T-cell (primary cell): ENCODE data around the gene ISOC2. TPM values are rescaled to one million over a fixed set of nuclear protein-coding genes. Genes with fewer than 3 reads are reported as not detected.

Source experiments
- ATAC-seq, 4 experiments: fragments of 200-7000 bp in 3 of 4; fragments of 150-1000 bp in 1 of 4; cut with Tn5 transposase; replicated peaks in 1 of 4; 1 replicate in 3 of 4; 2 replicates in 1 of 4; pipeline ENCODE4 v1.10.0; 2021; ENCODE audit warnings: moderate library complexity in 3 of 4, mild to moderate bottlenecking in 2 of 4, moderate number of reproducible peaks in 1 of 4
- CTCF ChIA-PET, 2 donors: fragments of 300-600 bp; sonication (Branson Sonifier 250); formaldehyde crosslinking; loops; one replicate each; lab custom pipeline; 2022; ENCODE audit warnings: antibody characterized with exemption in 2 of 2; lab: Charles Lee
- POLR2A ChIA-PET, 2 donors: fragments of 300-600 bp; sonication (Branson Sonifier 250); formaldehyde crosslinking; loops; one replicate each; lab custom pipeline; 2022; ENCODE audit warnings: antibody characterized with exemption in 2 of 2; lab: Charles Lee
- DNase-seq, 35 experiments: peaks; one replicate each; pipeline versions ENCODE4 v3.0.0 to v3.0.0-alpha.2; 2013 to 2023
- H3K27ac ChIP-seq: one replicate; pipeline ENCODE4 v1.5.1; 2013; ENCODE audit warnings: low read length
- H3K27me3 ChIP-seq, 2 experiments: replicated peaks in 1 of 2; 1 replicate in 1 of 2; 2 replicates in 1 of 2; pipeline versions ENCODE4 v1.6.1 to v1.7.0; 2013; ENCODE audit warnings: low read length in 1 of 2, mixed read lengths in 1 of 2; ENCODE audit not compliant: control insufficient read depth in 2 of 2, insufficient read depth in 2 of 2; ENCODE audit errors: extremely low read depth in 1 of 2
- H3K36me3 ChIP-seq, 2 donors: 1 replicate in 1 of 2; 2 replicates in 1 of 2; pipeline versions ENCODE4 v1.6.1 to v1.7.0; 2013; ENCODE audit warnings: low read length in 1 of 2; ENCODE audit not compliant: control insufficient read depth in 2 of 2, insufficient read depth in 1 of 2; ENCODE audit errors: extremely low read depth in 1 of 2
- H3K4me1 ChIP-seq, 2 experiments: 1 replicate in 1 of 2; 2 replicates in 1 of 2; pipeline versions ENCODE4 v1.6.1 to v1.7.0; 2013; ENCODE audit warnings: low read length in 2 of 2, mixed read lengths in 1 of 2; ENCODE audit not compliant: insufficient read depth in 2 of 2, control insufficient read depth in 1 of 2; ENCODE audit errors: extremely low read depth in 1 of 2
- H3K4me3 ChIP-seq, 2 donors: 1 replicate in 1 of 2; 2 replicates in 1 of 2; pipeline versions ENCODE4 v1.5.1 to v1.7.0; 2013; ENCODE audit warnings: mild to moderate bottlenecking in 2 of 2, low read length in 1 of 2, moderate library complexity in 1 of 2; ENCODE audit not compliant: control insufficient read depth in 1 of 2; ENCODE audit errors: extremely low read depth in 1 of 2
- H3K9me3 ChIP-seq: 2 replicates; pipeline ENCODE4 v1.7.0; 2013
- H3K27ac Mint-ChIP-seq, 2 donors: one replicate each; pipeline ENCODE4 v1.8.0; 2020 to 2021; ENCODE audit warnings: mild to moderate bottlenecking in 2 of 2, mixed read lengths in 2 of 2
- H3K27me3 Mint-ChIP-seq, 2 donors: one replicate each; pipeline ENCODE4 v1.8.0; 2021 to 2022; ENCODE audit warnings: mixed read lengths in 2 of 2
- H3K36me3 Mint-ChIP-seq: one replicate; pipeline ENCODE4 v1.8.0; 2021; ENCODE audit warnings: mixed read lengths
- H3K4me1 Mint-ChIP-seq, 3 donors: one replicate each; pipeline ENCODE4 v1.8.0; 2020 to 2022; ENCODE audit warnings: mixed read lengths in 3 of 3, mild to moderate bottlenecking in 1 of 3
- H3K4me3 Mint-ChIP-seq, 3 donors: one replicate each; pipeline ENCODE4 v1.8.0; 2020 to 2022; ENCODE audit warnings: mild to moderate bottlenecking in 3 of 3, mixed read lengths in 3 of 3, moderate library complexity in 3 of 3
- H3K9me3 Mint-ChIP-seq, 3 donors: one replicate each; pipeline ENCODE4 v1.8.0; 2020 to 2022; ENCODE audit warnings: mixed read lengths in 3 of 3
- WGBS: methylation state at CpG from one replicate; pipeline ENCODE4 v1.1.5; 2013; ENCODE audit warnings: missing lambda C conversion rate; ENCODE audit not compliant: insufficient coverage; 5-methylcytosine and 5-hydroxymethylcytosine counted together
- total RNA-seq, 35 experiments: library from RNA in 6 of 35; stranded (reverse) in 6 of 35; fragments of 120-200 nt in 1 of 35; gene quantifications; one replicate each; pipeline versions ENCODE4 v1.2.1 to v1.2.4 and lab custom pipeline; 2013 to 2026

Gene ISOC2
- total RNA-seq, 5 donors from 2014 or later (not counting 1 experiment from before 2014, with no cell fraction given): 6.8 to 18.9 (median 14.7) TPM

DNA sequence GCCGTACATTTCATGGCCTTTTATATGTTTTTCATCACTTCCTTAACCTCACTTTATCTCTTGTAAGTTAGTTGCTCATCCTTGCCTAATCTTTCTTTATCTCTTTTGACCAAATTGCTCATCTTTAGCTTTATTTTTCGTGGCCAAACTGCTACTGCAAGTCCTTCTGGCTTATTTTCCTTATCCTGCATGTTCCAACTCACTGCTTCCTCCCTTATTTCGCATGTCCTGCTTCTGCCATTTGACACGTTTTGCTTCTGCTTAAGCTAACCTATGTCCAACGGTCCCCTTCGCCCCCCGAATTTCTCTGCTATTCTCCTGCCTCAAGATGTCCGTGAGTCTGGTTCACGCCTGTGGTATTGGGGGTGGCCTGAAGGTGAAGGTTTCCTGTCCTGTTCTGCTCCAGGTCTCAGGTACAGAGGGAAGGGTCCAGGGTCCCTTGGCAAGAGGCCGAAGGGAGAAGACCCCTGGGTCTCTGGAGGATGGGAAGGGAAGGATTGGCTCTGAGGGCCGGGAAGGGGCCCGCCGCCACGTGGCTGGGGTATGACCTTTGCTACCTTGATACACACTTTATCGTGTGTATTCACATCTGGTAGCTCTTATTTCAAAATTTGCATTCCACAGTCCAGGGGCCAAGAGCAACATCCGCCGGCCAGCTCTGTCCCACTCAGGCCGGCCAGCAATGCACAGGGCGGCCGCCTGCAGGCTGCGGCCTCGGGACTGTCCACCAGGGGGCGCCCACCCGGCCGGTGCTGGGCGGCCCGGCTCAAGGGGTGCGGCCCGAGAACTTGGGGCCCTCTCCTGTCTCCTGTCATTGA, 6.0 kb upstream of the ISOC2 start:
- Mint-ChIP-seq H3K4me3 (no peak overlapping the region), H3K27me3 (no peaks in the 10 kb centered on the region), H3K36me3 (no peaks in the 10 kb centered on the region), H3K27ac (peak overlapping the region in 1 of 2 donors; percentile 23), H3K9me3 (no peaks in the 10 kb centered on the region), H3K4me1 (peaks cover 3 to 9% (median 6%) of the 10 kb centered on the region in 3 donors)
- Histone ChIP-seq H3K9me3 (no peaks in the 10 kb centered on the region), H3K27me3 (peaks cover 0 to 9% of the 10 kb centered on the region in 2 experiments), H3K36me3 (no peaks in the 10 kb centered on the region), H3K4me1 (peaks cover 0 to 6% of the 10 kb centered on the region in 2 experiments), H3K27ac (no peak overlapping the region), H3K4me3 (no peak overlapping the region)
- ChIA-PET POLR2A (no interaction called here), CTCF (interaction anchor here (0.5 to 2.2 kb wide), 10 partner anchors 8 to 431 kb away, joined by 3 to 21 read pairs (median 6); partner anchors contain the start of gene ZNF628 (in 2 of the 2))
- ATAC-seq: peak; percentile 84 to 96 (median 90)
- peak in 27 of 35 experiments; percentile 20 to 78 (median 50) for DNase-seq
- 26% methylated on average over 22 of the region's 29 CpGs for WGBS

DNA sequence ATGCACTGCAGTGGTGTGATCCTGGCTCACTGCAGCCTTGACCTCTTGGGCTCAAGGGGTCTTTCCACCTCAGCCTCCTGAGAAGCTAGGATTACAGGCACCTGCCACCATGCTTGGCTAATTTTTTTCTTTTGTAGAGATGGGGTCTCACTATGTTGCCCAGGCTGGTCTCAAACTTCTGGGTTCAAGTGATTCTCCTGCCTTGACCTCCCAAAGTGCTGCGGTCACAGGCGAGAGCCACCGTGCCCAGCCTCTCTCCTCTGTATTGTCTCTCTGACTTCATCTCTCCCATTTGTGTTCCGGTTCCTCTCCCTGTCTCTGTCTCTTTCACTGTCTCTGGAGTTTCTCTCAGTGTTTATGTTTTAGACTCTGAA, 4.8 kb upstream of the ISOC2 start:
- H3K9me3 ChIP-seq: no peaks in the 10 kb centered on the region
- H3K27ac ChIP-seq: no peak overlapping the region
- DNase-seq: no peak
- H3K4me3 ChIP-seq: no peak overlapping the region
- Mint-ChIP-seq H3K4me1 (peaks cover 11 to 18% (median 17%) of the 10 kb centered on the region in 3 donors), H3K27ac (no peak overlapping the region), H3K4me3 (no peak overlapping the region), H3K9me3 (no peaks in the 10 kb centered on the region), H3K27me3 (no peaks in the 10 kb centered on the region), H3K36me3 (no peaks in the 10 kb centered on the region)
- CTCF ChIA-PET: interaction anchor here (0.7 to 2.2 kb wide), 2 partner anchors 10 to 13 kb away, joined by 3 to 13 read pairs; partner anchors contain the start of gene ZNF628 (in 1 of the 2)
- no peak for ATAC-seq
- peaks cover 0 to 8% of the 10 kb centered on the region in 2 experiments for H3K27me3 ChIP-seq
- POLR2A ChIA-PET: interaction anchor here in 1 of 2 donors (0.6 kb wide), 1 partner anchor 883 kb away, joined by 14 read pairs; no protein-coding TSS in a partner anchor
- 96% methylated on average over 4 of the region's 4 CpGs for WGBS
- H3K36me3 ChIP-seq: no peaks in the 10 kb centered on the region
- peaks cover 0 to 14% of the 10 kb centered on the region in 2 experiments for H3K4me1 ChIP-seq

DNA sequence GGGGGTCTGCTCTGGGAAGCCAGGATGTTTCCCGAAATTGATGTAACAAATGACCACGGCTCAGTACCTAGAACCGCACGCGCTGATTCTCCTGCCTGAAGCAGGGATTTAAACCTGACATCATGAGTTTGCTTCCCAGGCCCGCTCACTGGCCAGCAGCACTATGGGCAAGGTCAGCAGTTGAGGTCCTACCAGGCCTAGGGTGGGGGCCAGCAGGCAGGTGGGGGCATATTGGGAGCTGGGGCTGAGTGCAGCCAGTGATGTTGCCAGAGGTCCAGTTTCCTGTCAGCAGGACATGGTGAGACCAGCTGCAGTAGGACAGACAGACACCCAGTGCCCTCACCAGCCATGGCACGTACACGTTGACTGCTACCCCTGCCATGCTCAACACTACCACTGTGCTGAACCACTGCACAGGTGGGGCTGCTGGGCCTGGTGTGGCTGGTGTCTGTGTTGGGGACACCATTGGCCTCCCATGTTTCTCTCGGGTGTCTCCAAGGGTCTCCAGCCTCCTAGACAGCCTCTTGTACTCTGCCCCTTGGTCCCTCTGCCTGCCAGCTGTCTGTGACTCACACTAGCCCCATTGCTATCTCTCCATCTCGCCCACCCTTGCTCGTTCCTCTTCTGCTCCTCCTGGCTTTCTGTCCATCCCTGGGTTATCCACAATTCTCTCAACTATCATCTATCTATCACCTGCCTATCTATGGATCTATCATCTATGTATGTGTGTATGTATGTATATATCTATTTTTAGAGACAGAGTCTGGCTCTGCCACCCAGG, 4.2 kb upstream of the ISOC2 start:
- 87% methylated on average over 9 of the region's 11 CpGs for WGBS
- ATAC-seq: no peak
- no peaks in the 10 kb centered on the region for H3K27me3 Mint-ChIP-seq
- H3K4me3 ChIP-seq: no peak overlapping the region
- no peaks in the 10 kb centered on the region for H3K36me3 Mint-ChIP-seq
- peaks cover 0 to 8% of the 10 kb centered on the region in 2 experiments for H3K27me3 ChIP-seq
- POLR2A ChIA-PET: no interaction called here
- CTCF ChIA-PET: interaction anchor here (0.7 to 2.2 kb wide), 2 partner anchors 11 to 12 kb away, joined by 3 to 13 read pairs; partner anchors contain the start of gene ZNF628 (in 1 of the 2)
- no peaks in the 10 kb centered on the region for H3K9me3 ChIP-seq
- H3K4me1 Mint-ChIP-seq: peaks cover 15 to 22% (median 21%) of the 10 kb centered on the region in 3 donors
- H3K27ac Mint-ChIP-seq: no peak overlapping the region
- no peaks in the 10 kb centered on the region for H3K9me3 Mint-ChIP-seq
- H3K4me3 Mint-ChIP-seq: no peak overlapping the region
- H3K27ac ChIP-seq: no peak overlapping the region
- DNase-seq: no peak
- no peaks in the 10 kb centered on the region for H3K36me3 ChIP-seq
- H3K4me1 ChIP-seq: peaks cover 0 to 20% of the 10 kb centered on the region in 2 experiments

DNA sequence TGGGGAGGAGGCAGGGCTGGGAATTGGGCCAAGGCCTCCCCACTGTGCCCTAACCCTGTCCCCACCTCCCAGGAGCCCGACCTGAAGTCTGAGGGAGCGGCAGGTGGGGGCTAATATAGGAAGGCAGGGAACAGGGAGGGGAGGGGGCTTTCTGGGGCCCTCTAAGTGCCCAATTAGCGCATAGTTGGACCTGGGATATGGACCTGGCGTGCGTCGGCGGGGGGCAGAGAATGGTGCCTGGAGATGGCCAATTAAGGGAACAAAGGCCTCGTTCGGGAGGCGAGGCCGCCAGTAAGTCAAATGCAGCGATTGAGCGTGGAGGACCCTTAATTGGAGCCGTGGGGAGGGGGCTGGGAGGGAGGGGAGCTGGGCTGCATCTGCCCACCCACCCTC, 3.2 kb upstream of the ISOC2 start, which contains the start of gene C19orf85:
Gene C19orf85, minus strand, starts transcription at position 90 of the 393 bp plus-strand sequence. CDS start 197 bp downstream, outside the sequence.
- H3K27me3 Mint-ChIP-seq: no peaks in the 10 kb centered on the region
- Histone ChIP-seq H3K4me3 (no peak within 1 kb of the TSS), H3K4me1 (peaks cover 0 to 23% of the 10 kb centered on the region in 2 experiments), H3K36me3 (no peaks in the 10 kb centered on the region), H3K27me3 (peaks cover 0 to 8% of the 10 kb centered on the region in 2 experiments), H3K27ac (no peak within 1 kb of the TSS), H3K9me3 (no peaks in the 10 kb centered on the region)
- H3K4me1 Mint-ChIP-seq: peaks cover 23 to 30% (median 29%) of the 10 kb centered on the region in 3 donors
- no peak within 1 kb of the TSS for H3K4me3 Mint-ChIP-seq
- POLR2A ChIA-PET: no interaction called here
- H3K27ac Mint-ChIP-seq: no peak within 1 kb of the TSS
- no peak for DNase-seq
- CTCF ChIA-PET: no interaction called here
- no peaks in the 10 kb centered on the region for H3K36me3 Mint-ChIP-seq
- no peaks in the 10 kb centered on the region for H3K9me3 Mint-ChIP-seq
- WGBS: 77% methylated on average over 6 of the region's 14 CpGs
- ATAC-seq: no peak

DNA sequence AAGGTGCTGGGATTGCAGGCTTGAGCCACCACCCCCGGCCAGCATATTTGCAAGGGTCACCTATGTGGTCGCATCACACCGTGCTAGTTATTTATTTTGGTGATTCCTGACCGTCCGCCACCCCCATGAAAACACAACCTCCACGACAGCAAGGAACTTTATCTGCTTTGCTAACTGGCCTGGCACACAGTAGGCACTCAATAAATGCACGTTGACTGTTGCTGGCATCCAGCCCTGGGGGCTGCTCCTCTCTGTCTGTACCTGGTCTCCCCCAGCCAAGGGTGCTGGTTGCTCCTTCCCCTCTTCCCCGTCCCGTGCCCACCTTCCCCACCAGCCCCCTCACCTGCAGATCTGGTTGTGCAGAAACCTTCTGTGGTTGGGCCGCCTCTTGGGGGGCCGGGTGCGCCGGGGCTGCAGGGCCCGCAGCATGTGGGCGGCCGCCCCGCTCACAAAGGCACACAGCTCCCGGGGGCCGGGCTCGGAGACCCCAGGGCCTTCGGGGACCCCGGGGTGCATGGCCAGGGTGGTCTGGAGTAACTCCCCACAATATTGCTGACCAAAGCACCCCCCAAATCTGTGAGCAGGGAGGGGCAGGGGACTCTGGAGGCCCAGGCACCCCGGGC, 2.7 kb upstream of the ISOC2 start:
- ChIA-PET CTCF (no interaction called here), POLR2A (no interaction called here)

More for the DNA sequence above, 2.7 kb upstream of the ISOC2 start:
- DNase-seq (no peak), ATAC-seq (no peak)
- Histone ChIP-seq H3K27me3 (peaks cover 0 to 8% of the 10 kb centered on the region in 2 experiments), H3K36me3 (no peaks in the 10 kb centered on the region), H3K9me3 (no peaks in the 10 kb centered on the region), H3K4me3 (no peak overlapping the region), H3K4me1 (peaks cover 0 to 23% of the 10 kb centered on the region in 2 experiments), H3K27ac (no peak overlapping the region)
- Mint-ChIP-seq H3K4me1 (peaks cover 23 to 30% (median 29%) of the 10 kb centered on the region in 3 donors), H3K27me3 (no peaks in the 10 kb centered on the region), H3K4me3 (no peak overlapping the region), H3K36me3 (no peaks in the 10 kb centered on the region), H3K9me3 (no peaks in the 10 kb centered on the region), H3K27ac (no peak overlapping the region)
- 77% methylated on average over 16 of the region's 23 CpGs for WGBS
